SK-N-SH (cell line): ENCODE results near the gene EPOP. TPM values are rescaled to one million over a fixed set of nuclear protein-coding genes. Genes with fewer than 3 reads are reported as not detected.

Experiments
- CTCF ChIA-PET: fragments of 300-600, 350-600 bp; formaldehyde crosslinking; extraction: SDS; loops from one replicate; lab custom pipeline; 2021; lab: Yijun Ruan, JAX
- POLR2A ChIA-PET: fragments of 350-600 bp; sonication (Branson Sonifier 250); formaldehyde crosslinking; extraction: SDS; loops from one replicate; lab custom pipeline; 2020; ENCODE audit warnings: antibody characterized with exemption, inconsistent platforms; lab: Yijun Ruan, JAX
- DNase-seq: peaks from one replicate; pipeline ENCODE4 v3.0.0; 2012
- H2AFZ ChIP-seq: fragments of 200-600 bp; sonication (generic); 2 replicates; pipeline ENCODE4 v1.8.1; 2016; ENCODE audit warnings: antibody characterized with exemption, mild to moderate bottlenecking, low read depth
- H3F3A ChIP-seq: fragments of 200-600 bp; sonication (generic); replicated peaks from 2 replicates; pipeline ENCODE3; 2016; ENCODE audit warnings: antibody characterized with exemption, mild to moderate bottlenecking; ENCODE audit not compliant: insufficient read depth
- H3K27ac ChIP-seq, 2 experiments: fragments of 200-500 bp in 1 of 2; fragments of 200-600 bp in 1 of 2; sonication (Bioruptor generic) in 1 of 2; sonication (generic), shearing (Covaris generic) in 1 of 2; 2 replicates each; pipeline versions ENCODE4 v1.5.1 to v1.6.1; 2014 to 2016; ENCODE audit warnings: low read depth in 2 of 2, inconsistent platforms in 1 of 2, low read length in 1 of 2, mild to moderate bottlenecking in 1 of 2, mixed read lengths in 1 of 2
- H3K27me3 ChIP-seq: fragments of 200-600 bp; sonication (generic), shearing (Covaris generic); 2 replicates; pipeline ENCODE4 v1.6.1; 2016; ENCODE audit warnings: mixed run types; ENCODE audit not compliant: insufficient read depth
- H3K36me3 ChIP-seq, 2 experiments: fragments of 200-500 bp in 1 of 2; fragments of 200-600 bp in 1 of 2; sonication (Bioruptor generic) in 1 of 2; sonication (generic) in 1 of 2; replicated peaks in 1 of 2; 2 replicates each; pipeline versions ENCODE3 to v1.5.1; 2014 to 2016; ENCODE audit warnings: low read length in 1 of 2, mild to moderate bottlenecking in 1 of 2; ENCODE audit not compliant: insufficient read depth in 2 of 2, control insufficient read depth in 1 of 2
- H3K4me1 ChIP-seq, 2 experiments: fragments of 200-500 bp in 1 of 2; fragments of 200-600 bp in 1 of 2; sonication (Bioruptor generic) in 1 of 2; sonication (generic), shearing (Covaris generic) in 1 of 2; 2 replicates each; pipeline versions ENCODE4 v1.5.1 to v1.6.1; 2014 to 2016; ENCODE audit warnings: low read depth in 1 of 2, low read length in 1 of 2, mixed run types in 1 of 2; ENCODE audit not compliant: insufficient read depth in 2 of 2, control insufficient read depth in 1 of 2
- H3K4me2 ChIP-seq: fragments of 200-600 bp; sonication (generic), shearing (Covaris generic); 2 replicates; pipeline ENCODE4 v1.6.1; 2017; ENCODE audit warnings: mixed run types
- H3K4me3 ChIP-seq, 2 experiments: fragments of 200-500 bp in 1 of 2; fragments of 200-600 bp in 1 of 2; sonication (Bioruptor generic) in 1 of 2; sonication (generic), shearing (Covaris generic) in 1 of 2; 2 replicates each; pipeline versions ENCODE4 v1.5.1 to v1.8.1; 2014 to 2016; ENCODE audit warnings: low read depth in 2 of 2, inconsistent platforms in 1 of 2, low read length in 1 of 2, mild to moderate bottlenecking in 1 of 2, mixed read lengths in 1 of 2, moderate library complexity in 1 of 2
- H3K79me2 ChIP-seq: fragments of 200-600 bp; sonication (generic); 2 replicates; pipeline ENCODE4 v1.8.1; 2017; ENCODE audit warnings: mild to moderate bottlenecking; ENCODE audit not compliant: insufficient read depth
- H3K9ac ChIP-seq: fragments of 200-600 bp; sonication (generic); 2 replicates; pipeline ENCODE4 v1.6.1; 2017; ENCODE audit warnings: mixed run types
- H3K9me2 ChIP-seq: fragments of 200-600 bp; sonication (generic); 2 replicates; pipeline ENCODE4 v1.6.1; 2017; ENCODE audit warnings: mixed run types
- H3K9me3 ChIP-seq: fragments of 200-600 bp; sonication (generic); 2 replicates; pipeline ENCODE4 v1.6.1; 2017; ENCODE audit warnings: mixed run types, mild to moderate bottlenecking, moderate library complexity
- H4K20me1 ChIP-seq: fragments of 200-600 bp; sonication (generic); 2 replicates; pipeline ENCODE4 v1.6.1; 2017; ENCODE audit warnings: mild to moderate bottlenecking, mixed run types; ENCODE audit not compliant: insufficient read depth
- CHD2 ChIP-seq: fragments of 150-350 bp; IDR thresholded peaks from 2 replicates; pipeline ENCODE4 v1.6.1; 2018; ENCODE audit warnings: low read length; ENCODE audit not compliant: partially characterized antibody
- EZH2phosphoT487 ChIP-seq: fragments of 200-600 bp; sonication (generic); IDR thresholded peaks from 2 replicates; pipeline ENCODE4 v1.6.1; 2017; ENCODE audit warnings: low read depth, mixed run types, mild to moderate bottlenecking, antibody characterized with exemption, moderate library complexity, borderline replicate concordance
- GABPA ChIP-seq: IDR thresholded peaks from 2 replicates; pipeline ENCODE4 v1.4.0; 2012; ENCODE audit warnings: low read depth, mild to moderate bottlenecking
- GATA2 ChIP-seq: sonication (generic); formaldehyde crosslinking; IDR thresholded peaks from 2 replicates; pipeline ENCODE4 v1.5.0; 2020; ENCODE audit warnings: mild to moderate bottlenecking, missing genetic modification reagents
- JUND ChIP-seq: IDR thresholded peaks from 2 replicates; pipeline ENCODE4 v1.4.0; 2012
- NRF1 ChIP-seq: IDR thresholded peaks from 2 replicates; pipeline ENCODE4 v1.6.1; 2012; ENCODE audit warnings: low read depth, mild to moderate bottlenecking, low read length
- POLR2AphosphoS5 ChIP-seq: IDR thresholded peaks from 2 replicates; pipeline ENCODE4 v1.6.1; 2012; ENCODE audit warnings: low read depth, low read length
- RAD21 ChIP-seq: IDR thresholded peaks from 2 replicates; pipeline ENCODE4 v1.6.1; 2012; ENCODE audit warnings: mild to moderate bottlenecking, low read length
- RCOR1 ChIP-seq: fragments of 150-350 bp; IDR thresholded peaks from 2 replicates; pipeline ENCODE4 v1.6.1; 2017; ENCODE audit warnings: antibody characterized with exemption, low read length
- RXRA ChIP-seq: IDR thresholded peaks from 2 replicates; pipeline ENCODE4 v1.4.0; 2012; ENCODE audit warnings: low read depth, mild to moderate bottlenecking, borderline replicate concordance
- SMC3 ChIP-seq: IDR thresholded peaks from 2 replicates; pipeline ENCODE4 v1.6.1; 2012; ENCODE audit warnings: low read depth, low read length, improper control_type of control experiment
- TCF12 ChIP-seq: IDR thresholded peaks from 2 replicates; pipeline ENCODE4 v1.4.0; 2012
- TEAD4 ChIP-seq: IDR thresholded peaks from 2 replicates; pipeline ENCODE4 v1.4.0; 2012; ENCODE audit warnings: mild to moderate bottlenecking, borderline replicate concordance; ENCODE audit not compliant: insufficient read depth
- YY1 ChIP-seq: IDR thresholded peaks from 2 replicates; pipeline ENCODE4 v1.4.0; 2012; ENCODE audit warnings: low read depth, mild to moderate bottlenecking
- WGBS: methylation state at CpG from one replicate; pipeline ENCODE4 v1.1.6; 2017; ENCODE audit warnings: low lambda C conversion rate; 5-methylcytosine and 5-hydroxymethylcytosine counted together
- polyA plus RNA-seq, 3 experiments: library from polyadenylated mRNA; depleted of rRNA; stranded (reverse); fragments of >200 nt; gene quantifications; 2 replicates each; pipeline ENCODE4 v1.2.3, GENCODE V29; 2012
- TF ChIP-seq, protein P1 (sequence below): IDR thresholded peaks from 2 replicates; pipeline ENCODE4 v1.4.0; 2012; ENCODE audit warnings: low read depth, borderline replicate concordance
- TF ChIP-seq, protein P2 (sequence below): fragments of 200-600 bp; sonication (generic); IDR thresholded peaks from 2 replicates; pipeline ENCODE4 v1.6.1; 2017; ENCODE audit warnings: antibody characterized with exemption, mild to moderate bottlenecking, moderate library complexity

The EPOP gene
- polyA plus RNA-seq, 1 of the 3 experiments (the other 2 are of a cell fraction), result 3.1 TPM

DNA sequence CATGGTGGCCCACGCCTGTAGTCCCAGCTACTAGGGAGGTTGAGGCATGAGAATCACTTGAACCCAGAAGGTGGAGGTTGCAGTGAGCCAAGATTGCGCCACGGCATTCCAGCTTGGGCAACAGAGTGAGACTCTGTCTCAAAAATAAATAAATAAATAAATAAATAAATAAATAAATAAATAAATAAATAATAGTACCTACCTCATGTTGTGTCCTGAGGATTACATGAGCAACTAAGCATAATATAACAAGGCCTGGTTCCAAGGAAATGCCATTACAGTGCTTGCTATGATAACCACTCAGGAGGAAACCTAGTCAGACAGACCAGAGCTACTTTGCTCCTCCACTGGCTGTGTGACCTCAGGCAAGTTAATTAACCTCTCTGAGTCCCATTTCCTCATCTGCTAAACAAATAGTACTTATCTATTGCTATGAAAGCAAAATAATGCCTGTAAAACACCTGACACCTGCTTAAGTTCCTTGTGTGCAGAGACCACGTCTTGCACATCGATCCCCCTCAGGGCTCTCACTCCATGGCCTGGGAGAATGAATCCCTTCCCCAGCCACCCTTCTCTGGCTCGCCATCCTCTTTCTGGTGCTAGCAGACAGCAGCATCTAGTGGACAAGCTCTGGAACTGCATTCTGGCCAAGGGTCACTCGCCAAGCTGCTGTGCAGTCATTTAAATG is 7.5 kb downstream of the EPOP start:
- peak; percentile 88 for DNase-seq
- H3K4me2 ChIP-seq, result no peak overlapping the region
- TF ChIP-seq CHD2 (peak; percentile 20), RAD21 (peak; percentile 98), POLR2AphosphoS5 (no peak), TEAD4 (no peak), RCOR1 (peak; percentile 43; the same call in 1 of the 2 replicates), NRF1 (no peak), SMC3 (peak; percentile 87)
- TF ChIP-seq, protein P1, sequence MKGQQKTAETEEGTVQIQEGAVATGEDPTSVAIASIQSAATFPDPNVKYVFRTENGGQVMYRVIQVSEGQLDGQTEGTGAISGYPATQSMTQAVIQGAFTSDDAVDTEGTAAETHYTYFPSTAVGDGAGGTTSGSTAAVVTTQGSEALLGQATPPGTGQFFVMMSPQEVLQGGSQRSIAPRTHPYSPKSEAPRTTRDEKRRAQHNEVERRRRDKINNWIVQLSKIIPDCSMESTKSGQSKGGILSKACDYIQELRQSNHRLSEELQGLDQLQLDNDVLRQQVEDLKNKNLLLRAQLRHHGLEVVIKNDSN, result no peak
- TF ChIP-seq, protein P2, sequence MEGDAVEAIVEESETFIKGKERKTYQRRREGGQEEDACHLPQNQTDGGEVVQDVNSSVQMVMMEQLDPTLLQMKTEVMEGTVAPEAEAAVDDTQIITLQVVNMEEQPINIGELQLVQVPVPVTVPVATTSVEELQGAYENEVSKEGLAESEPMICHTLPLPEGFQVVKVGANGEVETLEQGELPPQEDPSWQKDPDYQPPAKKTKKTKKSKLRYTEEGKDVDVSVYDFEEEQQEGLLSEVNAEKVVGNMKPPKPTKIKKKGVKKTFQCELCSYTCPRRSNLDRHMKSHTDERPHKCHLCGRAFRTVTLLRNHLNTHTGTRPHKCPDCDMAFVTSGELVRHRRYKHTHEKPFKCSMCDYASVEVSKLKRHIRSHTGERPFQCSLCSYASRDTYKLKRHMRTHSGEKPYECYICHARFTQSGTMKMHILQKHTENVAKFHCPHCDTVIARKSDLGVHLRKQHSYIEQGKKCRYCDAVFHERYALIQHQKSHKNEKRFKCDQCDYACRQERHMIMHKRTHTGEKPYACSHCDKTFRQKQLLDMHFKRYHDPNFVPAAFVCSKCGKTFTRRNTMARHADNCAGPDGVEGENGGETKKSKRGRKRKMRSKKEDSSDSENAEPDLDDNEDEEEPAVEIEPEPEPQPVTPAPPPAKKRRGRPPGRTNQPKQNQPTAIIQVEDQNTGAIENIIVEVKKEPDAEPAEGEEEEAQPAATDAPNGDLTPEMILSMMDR, result peak; percentile 99
- CTCF ChIA-PET, result interaction anchor here (0.6 to 10.6 kb wide), 80 partner anchors 9 to 1025 kb away, joined by 3 to 111 read pairs (median 5); partner anchors contain the start of genes ARHGAP23, CISD3 and SRCIN1
- H3F3A ChIP-seq, result no peaks in the 10 kb centered on the region
- H3K4me3 ChIP-seq, result peak overlapping the region in 1 of 2 experiments; percentile 50; a peak in 1 of 4 replicates
- H3K9ac ChIP-seq, result no peak overlapping the region
- no peaks in the 10 kb centered on the region for H3K79me2 ChIP-seq
- H4K20me1 ChIP-seq, result no peaks in the 10 kb centered on the region
- no peaks in the 10 kb centered on the region for H3K36me3 ChIP-seq
- POLR2A ChIA-PET, result interaction anchor here (0.6 kb wide), 1 partner anchor 246 kb away, joined by 3 read pairs; no protein-coding TSS in a partner anchor
- H3K4me1 ChIP-seq, result peaks cover 0 to 6% of the 10 kb centered on the region in 2 experiments; a peak in 1 of 4 replicates
- no peak overlapping the region for H2AFZ ChIP-seq
- H3K27ac ChIP-seq, result no peak overlapping the region
- H3K9me2 ChIP-seq, result no peaks in the 10 kb centered on the region
- H3K9me3 ChIP-seq, result no peaks in the 10 kb centered on the region
- no peaks in the 10 kb centered on the region for H3K27me3 ChIP-seq
- WGBS, result 15% methylated on average over 7 of the region's 7 CpGs

DNA sequence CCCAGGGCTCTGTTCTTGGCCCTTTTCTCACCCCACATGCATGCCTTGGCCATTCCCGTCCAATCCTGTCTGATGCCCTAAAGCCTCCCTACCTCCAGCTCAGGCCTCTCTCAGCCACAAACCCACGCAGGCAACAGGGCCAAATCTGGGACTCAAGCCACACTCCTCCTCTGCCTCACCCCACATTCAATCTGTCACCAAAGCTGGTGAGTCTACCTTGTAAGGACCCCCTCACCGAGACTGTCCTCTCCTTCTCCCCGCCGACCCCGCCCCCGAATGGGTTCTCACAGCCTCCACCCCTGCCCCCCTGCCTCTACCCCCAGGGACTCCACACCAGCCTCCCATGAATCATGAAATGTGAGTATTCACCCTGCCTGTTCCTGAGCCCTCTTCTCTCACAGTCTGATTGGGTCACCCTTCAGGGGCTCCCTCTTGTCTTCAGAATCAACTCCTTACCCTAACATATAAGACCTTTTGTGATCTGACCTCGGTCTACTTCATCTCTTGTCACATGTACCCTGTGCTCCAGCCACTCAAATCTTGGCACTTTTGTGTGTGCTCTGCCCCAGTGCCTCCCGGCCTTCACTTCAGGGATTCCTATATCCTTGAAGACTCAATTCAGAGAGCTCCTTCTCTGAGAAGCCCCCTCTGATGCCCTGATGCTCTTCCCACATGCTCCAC is 10.7 kb downstream of the EPOP start:
- TF ChIP-seq POLR2AphosphoS5, result no peak
- no peak for TF ChIP-seq YY1
- no peak for TF ChIP-seq TEAD4
- TF ChIP-seq GABPA, result no peak
- TF ChIP-seq, protein P1, result no peak
- no peak for TF ChIP-seq EZH2phosphoT487
- TF ChIP-seq JUND, result no peak
- no peak for TF ChIP-seq TCF12
- no peak for TF ChIP-seq GATA2 (CRISPR knock-in tag)
- no peak for TF ChIP-seq RXRA
- WGBS, result 89% methylated on average over 9 of the region's 9 CpGs
- no peak for DNase-seq
- no peaks in the 10 kb centered on the region for H4K20me1 ChIP-seq
- no peak overlapping the region for H3K4me2 ChIP-seq
- H3K9ac ChIP-seq, result no peak overlapping the region
- H3K4me1 ChIP-seq, result peaks cover 0 to 2% of the 10 kb centered on the region in 2 experiments; a peak in 1 of 4 replicates
- ChIA-PET CTCF (interaction anchor here (0.7 to 12.2 kb wide), 38 partner anchors 8 to 246 kb away, joined by 3 to 111 read pairs (median 6); partner anchors contain the start of genes EPOP and SRCIN1), POLR2A (no interaction called here)
- H3K9me3 ChIP-seq, result no peaks in the 10 kb centered on the region
- no peak overlapping the region for H2AFZ ChIP-seq
- no peaks in the 10 kb centered on the region for H3K9me2 ChIP-seq
- H3K27me3 ChIP-seq, result no peaks in the 10 kb centered on the region; the same call in 1 of the 2 replicates
- H3K4me3 ChIP-seq, result no peak overlapping the region
- H3K79me2 ChIP-seq, result no peaks in the 10 kb centered on the region
- no peaks in the 10 kb centered on the region for H3F3A ChIP-seq
- no peaks in the 10 kb centered on the region for H3K36me3 ChIP-seq
- H3K27ac ChIP-seq, result no peak overlapping the region
